ENCODE results near the gene MLLT1. TPM values are rescaled to one million over a fixed set of nuclear protein-coding genes. Genes with fewer than 3 reads are reported as not detected.

Gene MLLT1
- total and polyA plus RNA-seq, 2 donors (not counting 1 experiment from before 2014, with no cell fraction given) = 19.4 to 40.2 TPM

DNA sequence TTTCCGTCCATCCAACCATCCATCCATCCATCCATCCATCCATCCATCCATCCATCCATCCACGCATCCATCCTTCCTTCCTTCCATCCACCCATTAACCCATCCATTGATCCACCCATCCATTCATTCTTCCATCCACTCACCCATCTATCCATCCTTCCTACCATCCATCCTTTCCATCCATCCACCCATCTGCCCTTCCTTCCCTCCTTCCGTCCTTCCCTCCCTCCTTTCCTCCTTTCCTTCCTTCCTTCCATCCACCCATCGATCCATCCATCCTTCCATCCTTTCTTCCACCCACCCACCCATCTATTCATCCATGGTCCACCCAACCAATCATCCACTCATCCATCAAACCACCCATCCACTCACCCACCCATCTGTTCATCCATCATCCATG, 70.1 kb downstream of the MLLT1 start:
- H3K27ac ChIP-seq (ENCODE audit: low read length in 2 of 2) = no peak overlapping the region
- no peaks in the 10 kb centered on the region for H4K20me1 ChIP-seq (ENCODE audit: control insufficient read depth, insufficient read depth, low read length, poor library complexity, severe bottlenecking)
- H3K4me1 ChIP-seq (ENCODE audit: control insufficient read depth in 2 of 2, insufficient read depth in 2 of 2, low read length in 2 of 2) = no peaks in the 10 kb centered on the region
- no peak for ATAC-seq (ENCODE audit: low read depth)
- no peaks in the 10 kb centered on the region for H3K27me3 ChIP-seq (replicated peaks in 1 of 4; ENCODE audit: control extremely low read depth in 1 of 4, control insufficient read depth in 3 of 4, insufficient read depth in 4 of 4, low read length in 3 of 4)
- Mint-ChIP-seq H3K27me3 (no peaks in the 10 kb centered on the region), H3K27ac (no peak overlapping the region), H3K4me3 (no peak overlapping the region), H3K4me1 (no peaks in the 10 kb centered on the region), H3K9me3 (ENCODE audit: insufficient read depth) (no peaks in the 10 kb centered on the region)
- H3K36me3 ChIP-seq (replicated peaks in 1 of 2; ENCODE audit: control extremely low read depth in 1 of 2, control insufficient read depth in 1 of 2, extremely low read depth in 1 of 2, insufficient read depth in 2 of 2, low read length in 1 of 2) = no peaks in the 10 kb centered on the region
- intact Hi-C loops (cut with micrococcal nuclease) = no loop called here
- H3K9me3 ChIP-seq (ENCODE audit: control extremely low read depth in 1 of 3, control insufficient read depth in 2 of 3, insufficient read depth in 1 of 3, low read length in 2 of 3) = no peaks in the 10 kb centered on the region
- no peak overlapping the region for H3K9ac ChIP-seq (ENCODE audit: low read length)
- no peak for DNase-seq
- WGBS (ENCODE audit: insufficient coverage) = 74% methylated on average over 4 of the region's 4 CpGs
- ChIA-PET CTCF (no interaction called here), POLR2A (no interaction called here)
- no peak for TF ChIP-seq EZH2 (IDR thresholded peaks at IDR 0.05; ENCODE audit: borderline replicate concordance, insufficient read depth, low read depth, low read length, poor library complexity, severe bottlenecking)
- TF ChIP-seq, protein P1, sequence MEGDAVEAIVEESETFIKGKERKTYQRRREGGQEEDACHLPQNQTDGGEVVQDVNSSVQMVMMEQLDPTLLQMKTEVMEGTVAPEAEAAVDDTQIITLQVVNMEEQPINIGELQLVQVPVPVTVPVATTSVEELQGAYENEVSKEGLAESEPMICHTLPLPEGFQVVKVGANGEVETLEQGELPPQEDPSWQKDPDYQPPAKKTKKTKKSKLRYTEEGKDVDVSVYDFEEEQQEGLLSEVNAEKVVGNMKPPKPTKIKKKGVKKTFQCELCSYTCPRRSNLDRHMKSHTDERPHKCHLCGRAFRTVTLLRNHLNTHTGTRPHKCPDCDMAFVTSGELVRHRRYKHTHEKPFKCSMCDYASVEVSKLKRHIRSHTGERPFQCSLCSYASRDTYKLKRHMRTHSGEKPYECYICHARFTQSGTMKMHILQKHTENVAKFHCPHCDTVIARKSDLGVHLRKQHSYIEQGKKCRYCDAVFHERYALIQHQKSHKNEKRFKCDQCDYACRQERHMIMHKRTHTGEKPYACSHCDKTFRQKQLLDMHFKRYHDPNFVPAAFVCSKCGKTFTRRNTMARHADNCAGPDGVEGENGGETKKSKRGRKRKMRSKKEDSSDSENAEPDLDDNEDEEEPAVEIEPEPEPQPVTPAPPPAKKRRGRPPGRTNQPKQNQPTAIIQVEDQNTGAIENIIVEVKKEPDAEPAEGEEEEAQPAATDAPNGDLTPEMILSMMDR (IDR thresholded peaks at IDR 0.05) = no peak
- H2AFZ ChIP-seq (ENCODE audit: insufficient read depth, low read depth, low read length, poor library complexity, severe bottlenecking) = no peak overlapping the region
- no peak overlapping the region for H3K4me2 ChIP-seq (replicated peaks; ENCODE audit: low read depth, low read length, poor library complexity, severe bottlenecking)
- H3K79me2 ChIP-seq (ENCODE audit: control insufficient read depth, insufficient read depth, low read length) = no peaks in the 10 kb centered on the region
- H3K4me3 ChIP-seq (ENCODE audit: control extremely low read depth in 1 of 5, extremely low read depth in 1 of 5, insufficient read depth in 1 of 5, low read depth in 2 of 5, low read length in 4 of 5) = no peak overlapping the region

DNA sequence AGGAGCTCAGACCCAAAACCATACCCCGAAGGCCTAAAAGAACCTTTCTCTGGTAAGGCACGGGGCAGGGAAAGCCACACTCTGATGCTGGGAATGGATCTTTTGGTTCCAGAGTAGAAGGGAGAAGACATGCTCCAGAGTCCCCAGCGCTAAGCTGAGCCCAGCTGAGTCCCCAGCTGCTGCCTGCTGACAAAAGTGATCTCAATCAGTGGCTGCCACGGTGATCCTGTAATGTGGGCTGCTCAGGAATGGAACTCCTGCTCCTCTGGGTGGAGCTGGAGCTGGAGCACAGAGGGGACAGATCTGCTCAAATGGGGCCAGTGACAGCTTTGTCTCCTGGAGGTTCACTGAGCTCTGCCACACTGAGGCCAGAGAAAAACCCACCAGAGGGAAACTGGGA, 70.5 kb downstream of the MLLT1 start:
- Histone ChIP-seq H3K79me2 (ENCODE audit: control insufficient read depth, insufficient read depth, low read length) (no peaks in the 10 kb centered on the region), H3K27ac (ENCODE audit: low read length in 2 of 2) (no peak overlapping the region), H3K9ac (ENCODE audit: low read length) (no peak overlapping the region), H3K4me3 (ENCODE audit: control extremely low read depth in 1 of 5, extremely low read depth in 1 of 5, insufficient read depth in 1 of 5, low read depth in 2 of 5, low read length in 4 of 5) (no peak overlapping the region), H3K4me1 (ENCODE audit: control insufficient read depth in 2 of 2, insufficient read depth in 2 of 2, low read length in 2 of 2) (peaks cover 0 to under 1% of the 10 kb centered on the region in 2 donors), H4K20me1 (ENCODE audit: control insufficient read depth, insufficient read depth, low read length, poor library complexity, severe bottlenecking) (no peaks in the 10 kb centered on the region), H3K4me2 (replicated peaks; ENCODE audit: low read depth, low read length, poor library complexity, severe bottlenecking) (no peak overlapping the region), H3K27me3 (replicated peaks in 1 of 4; ENCODE audit: control extremely low read depth in 1 of 4, control insufficient read depth in 3 of 4, insufficient read depth in 4 of 4, low read length in 3 of 4) (no peaks in the 10 kb centered on the region), H3K36me3 (replicated peaks in 1 of 2; ENCODE audit: control extremely low read depth in 1 of 2, control insufficient read depth in 1 of 2, extremely low read depth in 1 of 2, insufficient read depth in 2 of 2, low read length in 1 of 2) (no peaks in the 10 kb centered on the region), H2AFZ (ENCODE audit: insufficient read depth, low read depth, low read length, poor library complexity, severe bottlenecking) (no peak overlapping the region), H3K9me3 (ENCODE audit: control extremely low read depth in 1 of 3, control insufficient read depth in 2 of 3, insufficient read depth in 1 of 3, low read length in 2 of 3) (no peaks in the 10 kb centered on the region)
- DNase-seq = no peak
- TF ChIP-seq, protein P1 (IDR thresholded peaks at IDR 0.05) = no peak
- TF ChIP-seq EZH2 (IDR thresholded peaks at IDR 0.05; ENCODE audit: borderline replicate concordance, insufficient read depth, low read depth, low read length, poor library complexity, severe bottlenecking) = no peak
- H3K4me1 Mint-ChIP-seq = no peaks in the 10 kb centered on the region
- CTCF ChIA-PET = interaction anchor here (2.1 kb wide), 1 partner anchor 9 kb away, joined by 8 read pairs; no protein-coding TSS in a partner anchor
- ATAC-seq (ENCODE audit: low read depth) = no peak
- POLR2A ChIA-PET = no interaction called here
- H3K4me3 Mint-ChIP-seq = no peak overlapping the region
- WGBS (ENCODE audit: insufficient coverage) = 100% methylated on average over 3 of the region's 4 CpGs
- H3K9me3 Mint-ChIP-seq (ENCODE audit: insufficient read depth) = no peaks in the 10 kb centered on the region
- no peaks in the 10 kb centered on the region for H3K27me3 Mint-ChIP-seq
- intact Hi-C loops (cut with micrococcal nuclease) = no loop called here
- no peak overlapping the region for H3K27ac Mint-ChIP-seq

Measured in B cell (primary cell).